ENCODE results near the gene NFATC3.
"Not testable (repeated sequence)": the region's sequence is repeated elsewhere in the genome, so short reads cannot be mapped to it uniquely, and the experiment has no call there.

Gene NFATC3

DNA sequence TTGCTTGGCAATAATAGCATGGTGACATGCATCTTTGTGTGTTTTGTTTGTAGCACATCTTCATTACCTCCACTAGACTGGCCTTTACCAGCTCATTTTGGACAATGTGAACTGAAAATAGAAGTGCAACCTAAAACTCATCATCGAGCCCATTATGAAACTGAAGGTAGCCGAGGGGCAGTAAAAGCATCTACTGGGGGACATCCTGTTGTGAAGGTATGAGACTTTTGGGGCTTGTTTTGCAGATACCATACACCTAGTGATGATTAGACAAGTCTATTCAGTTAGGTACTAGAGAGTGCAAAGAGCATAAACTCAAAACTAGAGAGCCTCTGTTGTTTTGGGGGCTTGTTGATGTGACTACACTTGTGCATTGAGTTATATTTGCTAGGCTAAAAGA, 41.2 kb downstream of the NFATC3 start:
- no peak for DNase-seq

DNA sequence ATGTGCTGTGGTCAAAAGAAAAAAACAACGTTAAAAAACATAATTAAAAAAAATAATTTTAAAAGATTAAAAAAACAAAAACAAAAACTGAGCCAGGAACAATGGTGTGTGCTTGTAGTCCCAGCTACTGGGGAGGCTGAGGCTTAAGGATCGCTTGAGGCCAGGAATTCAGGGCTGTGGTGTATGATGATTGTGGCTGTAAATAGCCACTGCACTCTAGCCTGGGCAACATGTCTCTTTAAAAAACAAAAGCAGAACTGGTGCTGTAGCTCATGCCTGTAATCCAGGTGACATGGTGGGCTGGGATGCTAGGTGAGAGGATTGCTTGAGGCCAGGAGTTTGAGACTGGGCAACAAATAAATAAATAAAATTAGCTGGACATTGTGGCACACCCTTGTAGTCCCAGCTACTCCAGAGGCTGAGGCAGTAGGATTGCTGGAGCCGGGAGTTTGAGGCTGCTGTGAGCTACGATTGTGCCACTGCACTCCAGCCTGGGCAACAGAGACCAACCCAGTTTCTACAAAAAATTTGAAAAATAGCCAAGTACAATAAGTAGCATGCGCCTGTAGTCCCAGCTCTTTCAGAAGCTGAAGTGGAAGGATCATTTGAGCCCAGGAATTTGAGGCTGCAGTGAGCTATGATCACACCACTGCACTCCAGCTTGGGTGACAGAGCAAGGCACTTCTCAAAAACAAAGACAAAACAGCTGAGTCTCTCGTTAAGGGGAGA, 43.6 kb downstream of the NFATC3 start:
- no peak for DNase-seq

DNA sequence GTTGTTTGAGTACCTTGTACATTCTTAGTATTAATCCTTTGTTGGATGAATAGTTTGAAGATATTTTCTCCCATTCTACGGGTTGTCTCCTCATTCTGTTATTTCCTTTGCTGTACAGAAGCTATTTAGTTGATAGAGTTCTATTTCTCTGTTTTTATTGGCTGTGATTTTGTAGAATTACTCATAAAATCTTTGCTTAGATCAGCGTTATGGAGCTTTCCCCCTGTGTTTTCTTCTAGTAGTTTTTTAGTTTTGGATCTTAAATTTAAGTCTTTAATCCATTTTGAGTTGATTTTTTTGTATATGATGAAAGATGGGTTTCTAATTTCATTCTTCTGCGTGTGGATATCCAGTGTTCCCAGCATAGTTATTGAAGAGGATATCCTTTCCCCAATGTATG, 45.4 kb downstream of the NFATC3 start:
- no peak for DNase-seq

DNA sequence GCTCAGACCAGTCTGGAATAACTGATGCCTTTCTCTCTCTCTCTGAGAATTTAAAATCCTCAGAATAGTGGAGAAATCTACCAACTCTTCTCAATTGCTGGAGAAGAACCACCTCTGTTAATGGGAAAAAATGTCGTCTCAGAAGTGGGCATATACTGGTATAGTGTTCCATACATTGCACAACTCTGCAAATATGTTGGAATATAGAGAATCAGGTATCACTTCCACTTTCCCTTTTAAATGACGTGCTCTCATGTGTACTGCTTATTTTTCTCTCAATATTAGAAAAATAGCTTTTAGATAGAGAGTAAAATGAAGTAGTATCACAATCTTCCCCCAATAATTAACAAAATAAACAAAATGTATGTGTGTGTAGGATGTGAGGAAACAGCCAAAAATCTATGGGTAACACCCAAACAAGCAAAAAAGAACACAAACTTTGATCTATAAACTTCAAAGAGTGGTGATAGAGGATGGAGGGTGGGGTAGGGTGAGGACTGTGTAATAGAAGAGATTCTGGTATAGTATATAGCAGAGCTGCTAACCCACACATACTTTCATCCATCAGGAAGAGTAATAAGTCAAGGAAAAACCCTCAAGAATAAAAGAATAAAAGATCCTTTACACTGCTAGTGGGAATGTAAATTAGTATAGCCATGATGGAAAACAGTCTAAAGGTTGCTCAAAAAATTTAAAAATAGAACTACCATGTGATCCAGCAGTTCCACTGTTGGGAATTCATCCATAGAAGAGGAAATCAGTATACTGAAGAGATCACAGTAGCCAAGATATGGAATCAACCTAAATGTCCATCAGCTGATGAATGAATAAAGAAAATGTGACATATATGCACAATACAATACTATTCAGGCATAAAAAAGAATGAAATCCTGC, 46.9 kb downstream of the NFATC3 start:
- no peak for DNase-seq

DNA sequence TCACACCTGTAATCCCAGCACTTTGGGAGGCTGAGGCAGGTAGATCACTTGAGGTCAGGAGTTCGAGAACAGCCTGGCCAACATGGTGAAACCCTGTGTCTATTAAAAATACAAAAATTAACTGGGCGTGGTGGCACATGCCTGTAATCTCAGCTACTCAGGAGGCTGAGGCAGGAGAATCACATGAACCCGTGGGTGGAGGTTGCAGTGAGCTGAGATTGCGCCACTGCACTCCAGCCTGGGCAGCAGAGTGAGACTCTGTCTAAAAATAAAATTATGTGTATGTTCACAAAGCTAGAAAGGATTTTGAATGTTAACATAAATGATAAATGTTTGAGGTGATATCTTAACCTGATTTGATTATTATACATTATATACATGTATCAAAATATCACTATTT, 47.8 kb downstream of the NFATC3 start:
- DNase-seq = not testable (repeated sequence)

- DNase-seq = no peak
These were observed 49.5 kb downstream of the NFATC3 start for GRCh38 chr16:68134644-68135043.

- DNase-seq = no peak
These were observed 51.3 kb downstream of the NFATC3 start for GRCh38 chr16:68136515-68136914.

GRCh38 chr16:68144008-68144407, 58.8 kb downstream of the NFATC3 start:
- no peak for DNase-seq

DNA sequence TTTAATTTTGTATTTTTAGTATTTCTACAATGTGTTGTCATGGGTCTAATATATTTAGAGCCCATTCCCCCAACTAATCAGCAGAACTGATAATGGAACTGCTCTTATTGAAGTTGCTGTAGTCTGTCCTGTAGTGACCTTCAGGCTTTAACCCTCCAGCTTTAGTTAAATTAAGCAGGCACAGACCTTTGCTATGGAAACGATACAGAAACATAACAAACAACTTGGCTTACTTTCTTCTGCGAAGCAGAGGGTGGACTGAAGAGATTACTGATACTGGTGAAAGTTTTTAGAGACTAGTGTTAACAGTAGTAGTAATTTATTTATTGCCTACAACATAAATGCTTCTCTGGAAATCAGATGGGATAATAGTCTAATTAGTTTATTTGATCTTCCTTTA, 61.4 kb downstream of the NFATC3 start:
- no peak for DNase-seq

GRCh38 chr16:68147444-68147843, 62.3 kb downstream of the NFATC3 start:
- no peak for DNase-seq

GRCh38 chr16:68149596-68149995, 64.4 kb downstream of the NFATC3 start:
- no peak for DNase-seq

GRCh38 chr16:68155425-68155824, 70.3 kb downstream of the NFATC3 start:
- DNase-seq = no peak

GRCh38 chr16:68162413-68162812, 77.2 kb downstream of the NFATC3 start:
- no peak for DNase-seq

GRCh38 chr16:68163275-68163674, 78.1 kb downstream of the NFATC3 start:
- DNase-seq = not testable (repeated sequence)

GRCh38 chr16:68166264-68166663, 81.1 kb downstream of the NFATC3 start:
- DNase-seq = no peak

DNA sequence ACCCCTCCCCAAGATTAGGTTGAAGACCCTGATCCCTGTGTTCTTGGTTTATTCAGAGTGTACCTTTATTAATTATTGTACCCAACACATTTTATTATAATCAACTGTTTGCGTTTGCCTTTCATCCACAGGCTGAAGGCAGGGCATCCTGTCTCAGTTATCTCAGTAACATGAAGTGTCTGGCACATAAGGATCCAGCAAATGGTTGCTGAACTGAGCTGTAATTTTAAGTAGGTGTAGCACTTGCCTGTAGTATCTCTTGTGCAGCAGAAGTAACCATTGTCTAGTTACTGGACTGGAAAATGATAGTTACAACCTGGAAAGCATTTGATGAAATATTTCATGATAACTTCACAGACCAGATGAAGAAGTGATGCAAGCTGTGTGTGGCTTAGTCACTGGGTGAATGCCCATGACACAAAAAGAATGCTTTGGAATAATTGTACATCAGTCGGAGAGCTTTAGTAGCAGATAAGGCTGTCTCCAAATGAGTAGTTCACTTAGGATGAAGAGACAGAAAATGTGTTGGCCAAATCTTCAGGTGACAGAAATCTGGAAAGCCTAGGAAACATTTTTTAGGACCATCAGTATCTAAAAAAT, 94.1 kb downstream of the NFATC3 start:
- DNase-seq = no peak

GRCh38 chr16:68179855-68180254, 94.7 kb downstream of the NFATC3 start:
- no peak for DNase-seq

- no peak for DNase-seq
These were observed 97.9 kb downstream of the NFATC3 start for GRCh38 chr16:68183046-68183445.

DNA sequence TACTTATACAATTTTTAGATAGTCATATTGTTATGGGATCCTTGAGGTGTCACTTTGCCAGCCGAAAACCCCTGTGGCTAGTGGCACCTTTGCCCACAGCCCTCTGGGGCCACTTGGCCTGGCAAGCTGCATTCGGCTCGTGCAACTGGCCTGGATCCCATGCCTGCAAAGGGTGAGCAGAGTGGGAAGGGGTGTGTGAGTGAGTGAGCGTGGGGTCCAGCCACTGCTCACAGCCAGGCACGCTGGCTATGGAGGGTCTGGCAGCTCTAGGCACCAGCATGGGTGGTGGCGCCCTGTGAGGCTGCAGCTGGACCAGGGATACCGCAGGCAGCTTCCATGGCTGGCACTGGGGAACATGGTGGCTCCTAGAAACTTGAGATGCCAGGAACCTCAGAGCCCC, 101.7 kb downstream of the NFATC3 start:
- DNase-seq = no peak

DNA sequence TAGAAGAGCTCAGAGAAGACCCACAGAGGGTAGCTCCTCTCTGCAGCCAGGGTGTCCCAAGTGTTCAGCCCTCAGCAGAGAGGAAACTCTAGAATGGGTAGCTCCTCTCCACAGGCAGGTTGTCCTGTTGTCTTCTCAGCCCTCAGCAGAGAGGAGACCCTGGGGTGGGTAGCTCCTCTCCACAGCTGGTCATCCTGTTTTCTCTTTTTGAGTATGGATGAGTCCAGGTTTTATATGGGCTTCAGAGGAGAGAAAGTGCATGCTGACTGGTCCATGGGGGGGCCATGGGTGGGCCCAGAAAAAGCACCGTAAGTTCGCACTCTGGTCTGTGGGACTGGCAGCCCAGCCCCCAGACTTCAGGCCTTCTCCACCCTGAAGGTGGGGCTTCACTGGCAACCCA, 102.3 kb downstream of the NFATC3 start:
- DNase-seq = no peak

DNA sequence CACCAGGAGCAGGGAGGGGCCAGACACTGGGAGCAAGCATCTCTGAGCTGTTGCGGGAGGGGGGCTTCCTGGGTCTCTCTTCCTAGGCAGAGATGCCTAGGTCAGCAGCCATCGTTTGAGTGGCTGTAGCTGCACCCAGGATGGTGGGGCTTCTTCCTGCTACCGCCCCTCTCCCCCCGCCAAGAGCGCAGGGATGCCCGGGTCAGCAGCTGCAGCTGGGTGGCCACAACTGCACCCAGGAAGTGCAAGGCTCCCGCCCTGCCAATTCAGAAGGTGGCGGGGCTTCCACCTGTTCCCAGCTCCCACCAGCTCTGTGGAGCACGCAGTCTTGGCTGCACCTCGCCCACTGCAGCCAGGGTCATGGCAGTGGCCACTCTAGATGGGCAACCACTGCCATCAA, 103.0 kb downstream of the NFATC3 start:
- DNase-seq = no peak

DNA sequence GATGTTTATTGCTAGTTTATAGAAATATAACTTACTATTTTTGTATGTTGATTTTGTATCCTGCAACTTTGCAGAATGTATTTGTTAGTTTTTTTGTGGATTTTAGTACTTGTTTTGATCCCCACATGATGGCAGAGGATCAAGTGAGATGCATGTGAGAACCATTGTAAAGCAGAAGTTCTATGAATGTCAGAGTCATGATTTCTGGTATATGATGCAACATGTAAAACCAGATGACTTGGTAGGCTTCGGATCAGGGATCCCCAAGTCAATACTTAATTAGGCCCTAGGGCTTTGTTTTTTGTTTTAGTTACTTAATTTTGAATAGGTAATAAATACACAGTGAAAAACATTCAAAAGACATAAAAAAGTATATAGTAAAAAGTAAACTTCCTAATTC, 104.9 kb downstream of the NFATC3 start:
- no peak for DNase-seq

DNA sequence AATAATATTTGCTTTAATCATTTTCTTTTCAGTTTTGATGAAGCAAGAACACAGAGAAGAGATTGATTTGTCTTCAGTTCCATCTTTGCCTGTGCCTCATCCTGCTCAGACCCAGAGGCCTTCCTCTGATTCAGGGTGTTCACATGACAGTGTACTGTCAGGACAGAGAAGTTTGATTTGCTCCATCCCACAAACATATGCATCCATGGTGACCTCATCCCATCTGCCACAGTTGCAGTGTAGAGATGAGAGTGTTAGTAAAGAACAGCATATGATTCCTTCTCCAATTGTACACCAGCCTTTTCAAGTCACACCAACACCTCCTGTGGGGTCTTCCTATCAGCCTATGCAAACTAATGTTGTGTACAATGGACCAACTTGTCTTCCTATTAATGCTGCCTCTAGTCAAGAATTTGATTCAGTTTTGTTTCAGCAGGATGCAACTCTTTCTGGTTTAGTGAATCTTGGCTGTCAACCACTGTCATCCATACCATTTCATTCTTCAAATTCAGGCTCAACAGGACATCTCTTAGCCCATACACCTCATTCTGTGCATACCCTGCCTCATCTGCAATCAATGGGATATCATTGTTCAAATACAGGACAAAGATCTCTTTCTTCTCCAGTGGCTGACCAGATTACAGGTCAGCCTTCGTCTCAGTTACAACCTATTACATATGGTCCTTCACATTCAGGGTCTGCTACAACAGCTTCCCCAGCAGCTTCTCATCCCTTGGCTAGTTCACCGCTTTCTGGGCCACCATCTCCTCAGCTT, 105.8 kb downstream of the NFATC3 start:
- no peak for DNase-seq

All from NCI-H524 treated with DMSO at 0.1 percent for 48 hours (cell line).